ENCODE results near the gene CENPM.

- no peak for TF ChIP-seq CTCF (conservative IDR thresholded peaks at IDR 0.05 in 1 of 2, IDR thresholded peaks at IDR 0.05 in 1 of 2; ENCODE audit: extremely low read depth in 1 of 2, insufficient read depth in 1 of 2, low read depth in 1 of 2, low read length in 2 of 2)
- no peak for TF ChIP-seq EZH2 (IDR thresholded peaks at IDR 0.05; ENCODE audit: borderline replicate concordance, low read length)
Observed at GRCh38 chr22:41917903-41918791, 28.8 kb downstream of the CENPM start.
